Thyroid gland (tissue), 4 donors: ENCODE results near the gene PTPRN2.
"Not testable (repeated sequence)": the region's sequence is repeated elsewhere in the genome, so short reads cannot be mapped to it uniquely, and the experiment has no call there.

Source experiments
- CTCF ChIP-seq, 6 experiments: fragments of 200-600 bp in 3 of 6; fragments of 450-650 bp in 3 of 6; sonication (generic) in 3 of 6; IDR thresholded peaks; one replicate each; pipeline ENCODE4 v1.5.1; 2016 to 2019; ENCODE audit warnings: antibody characterized with exemption in 6 of 6, mild to moderate bottlenecking in 2 of 6, inconsistent platforms in 1 of 6, moderate library complexity in 1 of 6
- POLR2A ChIP-seq, 2 donors: fragments of 450-650 bp; IDR thresholded peaks; one replicate each; pipeline ENCODE4 v1.6.1; 2017; ENCODE audit warnings: antibody characterized with exemption in 2 of 2, mild to moderate bottlenecking in 2 of 2, moderate library complexity in 1 of 2

DNA sequence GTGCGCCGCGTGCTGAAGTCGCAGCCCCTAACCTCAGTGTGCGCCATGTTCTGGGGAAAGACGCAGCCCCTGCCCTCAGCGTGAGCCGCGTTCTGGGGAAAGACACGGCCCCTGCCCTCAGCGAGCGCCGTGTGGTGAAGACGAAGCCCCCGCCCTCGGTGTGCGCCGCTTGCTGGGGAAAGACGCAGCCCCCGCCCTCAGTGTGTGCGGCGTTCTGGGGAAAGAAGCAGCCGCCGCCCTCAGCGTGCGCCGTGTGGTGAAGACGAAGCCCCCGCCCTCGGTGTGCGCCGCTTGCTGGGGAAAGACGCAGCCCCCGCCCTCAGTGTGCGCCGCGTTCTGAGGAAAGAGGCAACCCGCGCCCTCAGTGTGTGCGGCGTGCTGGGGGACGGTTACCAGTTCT lies 383.7 kb downstream of the PTPRN2 start:
- not testable (repeated sequence) for TF ChIP-seq CTCF, POLR2A (IDR thresholded peaks at IDR 0.05)
